ENCODE data around the gene NMT1. TPM values are rescaled to one million over a fixed set of nuclear protein-coding genes. Genes with fewer than 3 reads are reported as not detected.

Gene NMT1
- total and polyA plus RNA-seq, 2 donors from 2014 or later, result 72.3 to 98.5 TPM

GRCh38 chr17:45086865-45087503 lies 25.9 kb downstream of the NMT1 start:
- FAIRE-seq, result no peak
- H3K36me3 ChIP-seq (ENCODE audit: control insufficient read depth in 2 of 3, insufficient read depth in 3 of 3, low read length in 3 of 3), result peaks cover 10 to 58% (median 24%) of the 10 kb centered on the region in 3 donors
- peak overlapping the region; percentile 48 to 77 for H3K27ac ChIP-seq (ENCODE audit: low read depth in 2 of 2, low read length in 2 of 2)

DNA sequence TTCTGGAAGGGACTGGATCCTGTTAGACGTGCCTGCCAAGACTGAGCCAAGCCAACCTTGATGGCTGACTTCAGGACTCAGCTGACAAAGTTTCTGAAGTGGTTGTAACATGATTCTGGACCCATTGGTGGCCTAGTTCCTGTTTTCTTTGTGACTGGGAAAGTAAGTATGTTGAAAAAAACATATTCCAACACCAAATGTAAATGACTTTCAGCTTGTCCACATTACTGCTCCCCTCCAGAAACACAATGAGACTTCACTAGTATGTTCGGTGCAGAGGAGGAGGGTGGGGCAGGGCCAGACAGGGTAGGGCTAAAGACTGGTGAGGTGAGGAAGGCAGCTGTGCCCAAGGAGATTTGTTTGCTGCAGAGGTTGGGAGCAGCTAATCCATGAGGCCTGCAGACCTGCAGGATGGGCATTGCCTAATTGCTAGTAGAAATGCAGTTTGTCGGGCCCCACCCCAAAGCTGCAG lies 26.4 kb downstream of the NMT1 start:
- Histone ChIP-seq H3K4me1 (ENCODE audit: control insufficient read depth in 2 of 3, insufficient read depth in 2 of 3, low read depth in 1 of 3, low read length in 3 of 3) (peaks cover 0 to 22% (median 5%) of the 10 kb centered on the region in 3 donors), H3K27ac (ENCODE audit: low read depth in 2 of 2, low read length in 2 of 2) (peak overlapping the region; percentile 26 to 76), H3K4me3 (ENCODE audit: low read length in 3 of 3) (no peak overlapping the region), H3K27me3 (ENCODE audit: control insufficient read depth, insufficient read depth, low read length) (no peaks in the 10 kb centered on the region), H3K9ac (ENCODE audit: low read length in 3 of 3) (no peak overlapping the region), H3K36me3 (ENCODE audit: control insufficient read depth in 2 of 3, insufficient read depth in 3 of 3, low read length in 3 of 3) (peaks cover 10 to 55% (median 20%) of the 10 kb centered on the region in 3 donors), H3K9me3 (ENCODE audit: control insufficient read depth in 2 of 3, insufficient read depth in 1 of 3, low read length in 3 of 3) (no peaks in the 10 kb centered on the region)
- intact Hi-C loops (cut with DNase I), result no loop called here
- FAIRE-seq (no peak), DNase-seq (no peak)
- TF ChIP-seq CTCF (IDR thresholded peaks at IDR 0.05; ENCODE audit: borderline replicate concordance, extremely low read depth, insufficient read depth), result no peak

More at GRCh38 chr17:45086865-45087503, 25.9 kb downstream of the NMT1 start:
- Histone ChIP-seq H3K27me3 (ENCODE audit: control insufficient read depth, insufficient read depth, low read length) (no peaks in the 10 kb centered on the region), H3K9ac (ENCODE audit: low read length in 3 of 3) (no peak overlapping the region), H3K4me1 (ENCODE audit: control insufficient read depth in 2 of 3, insufficient read depth in 2 of 3, low read depth in 1 of 3, low read length in 3 of 3) (peaks cover 0 to 17% (median 5%) of the 10 kb centered on the region in 3 donors), H3K4me3 (ENCODE audit: low read length in 3 of 3) (no peak overlapping the region), H3K9me3 (ENCODE audit: control insufficient read depth in 2 of 3, insufficient read depth in 1 of 3, low read length in 3 of 3) (no peaks in the 10 kb centered on the region)
- no peak for TF ChIP-seq CTCF (IDR thresholded peaks at IDR 0.05; ENCODE audit: borderline replicate concordance, extremely low read depth, insufficient read depth)
- DNase-seq, result no peak
- intact Hi-C loops (cut with DNase I), result no loop called here

DNA sequence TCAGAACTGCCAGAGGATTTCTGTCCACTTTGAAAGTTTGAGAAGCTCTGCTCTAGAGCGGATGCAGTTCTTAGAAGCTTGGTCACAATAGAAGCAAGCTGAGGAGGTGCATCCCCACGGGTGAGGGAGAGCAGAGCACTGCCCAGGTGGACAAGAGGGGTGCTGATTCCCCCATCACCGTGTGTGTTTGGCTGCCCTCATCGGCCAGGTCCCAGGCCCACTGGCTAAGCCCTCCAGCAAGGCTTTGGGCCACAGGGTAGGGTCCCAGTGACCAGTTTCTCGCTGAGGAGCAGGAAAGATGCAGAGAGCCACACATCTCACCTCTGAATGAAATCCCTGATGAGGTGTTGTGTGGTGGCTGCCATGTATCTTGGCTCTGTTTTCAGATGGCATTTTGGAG lies 26.9 kb downstream of the NMT1 start:
- H3K9me3 ChIP-seq (ENCODE audit: control insufficient read depth in 2 of 3, insufficient read depth in 1 of 3, low read length in 3 of 3), result no peaks in the 10 kb centered on the region
- no peak for DNase-seq
- FAIRE-seq, result no peak
- peak overlapping the region; percentile 54 to 76 for H3K27ac ChIP-seq (ENCODE audit: low read depth in 2 of 2, low read length in 2 of 2)
- intact Hi-C loops (cut with DNase I), result no loop called here
- no peak for TF ChIP-seq CTCF (IDR thresholded peaks at IDR 0.05; ENCODE audit: borderline replicate concordance, extremely low read depth, insufficient read depth)
- peaks cover 10 to 57% (median 20%) of the 10 kb centered on the region in 3 donors for H3K36me3 ChIP-seq (ENCODE audit: control insufficient read depth in 2 of 3, insufficient read depth in 3 of 3, low read length in 3 of 3)
- H3K9ac ChIP-seq (ENCODE audit: low read length in 3 of 3), result peak overlapping the region in 1 of 3 donors; percentile 40
- H3K27me3 ChIP-seq (ENCODE audit: control insufficient read depth, insufficient read depth, low read length), result no peaks in the 10 kb centered on the region
- H3K4me1 ChIP-seq (ENCODE audit: control insufficient read depth in 2 of 3, insufficient read depth in 2 of 3, low read depth in 1 of 3, low read length in 3 of 3), result peaks cover 0 to 27% (median 6%) of the 10 kb centered on the region in 3 donors
- H3K4me3 ChIP-seq (ENCODE audit: low read length in 3 of 3), result no peak overlapping the region
